Mesendoderm (in vitro differentiated cells): Measurements from ENCODE around the gene MAML3.

ENCODE experiments used
- DNase-seq: peaks from one replicate; pipeline ENCODE4 v3.0.0; 2013
- H2AK5ac ChIP-seq: 2 replicates; pipeline ENCODE4 v1.6.1; 2013; ENCODE audit warnings: low read length, inconsistent platforms
- H2BK120ac ChIP-seq: 2 replicates; pipeline ENCODE4 v1.6.1; 2013; ENCODE audit warnings: low read depth, mild to moderate bottlenecking, low read length, moderate library complexity, mixed read lengths
- H2BK15ac ChIP-seq: replicated peaks from 2 replicates; pipeline ENCODE4 v1.6.1; 2013; ENCODE audit warnings: low read depth, mild to moderate bottlenecking, moderate library complexity
- H2BK5ac ChIP-seq: 2 replicates; pipeline ENCODE4 v1.6.1; 2013; ENCODE audit warnings: low read length, inconsistent platforms
- H3K18ac ChIP-seq: 2 replicates; pipeline ENCODE4 v1.6.1; 2013; ENCODE audit warnings: mild to moderate bottlenecking, low read length, mixed read lengths
- H3K23ac ChIP-seq: one replicate; pipeline ENCODE4 v1.6.1; 2013; ENCODE audit warnings: low read length
- H3K27ac ChIP-seq: 2 replicates; pipeline ENCODE4 v1.5.1; 2013; ENCODE audit warnings: low read depth, mild to moderate bottlenecking, inconsistent platforms, low read length, moderate library complexity
- H3K27me3 ChIP-seq: 2 replicates; pipeline ENCODE4 v1.6.1; 2013; ENCODE audit warnings: low read length, control low read depth, mild to moderate bottlenecking, inconsistent platforms; ENCODE audit not compliant: insufficient read depth, poor library complexity
- H3K36me3 ChIP-seq: 2 replicates; pipeline ENCODE4 v1.6.1; 2013; ENCODE audit warnings: low read length, inconsistent platforms; ENCODE audit not compliant: control insufficient read depth, insufficient read depth
- H3K4ac ChIP-seq: one replicate; pipeline ENCODE4 v1.6.1; 2013; ENCODE audit warnings: low read depth, mild to moderate bottlenecking, low read length, moderate library complexity
- H3K4me1 ChIP-seq: 2 replicates; pipeline ENCODE4 v1.6.1; 2013; ENCODE audit warnings: low read depth, low read length, inconsistent platforms; ENCODE audit not compliant: control insufficient read depth
- H3K4me2 ChIP-seq: 2 replicates; pipeline ENCODE4 v1.6.1; 2013; ENCODE audit warnings: low read length
- H3K4me3 ChIP-seq: 2 replicates; pipeline ENCODE4 v1.5.1; 2013; ENCODE audit warnings: mild to moderate bottlenecking, low read length
- H3K56ac ChIP-seq: one replicate; pipeline ENCODE4 v1.6.1; 2013; ENCODE audit warnings: low read length
- H3K79me1 ChIP-seq: 2 replicates; pipeline ENCODE4 v1.6.1; 2013; ENCODE audit warnings: low read length, inconsistent platforms
- H3K79me2 ChIP-seq: 2 replicates; pipeline ENCODE4 v1.6.1; 2013; ENCODE audit warnings: mild to moderate bottlenecking, low read length; ENCODE audit not compliant: control insufficient read depth, insufficient read depth
- H3K9ac ChIP-seq: 2 replicates; pipeline ENCODE4 v1.6.1; 2013; ENCODE audit warnings: low read length, inconsistent platforms
- H4K5ac ChIP-seq: one replicate; pipeline ENCODE4 v1.6.1; 2013; ENCODE audit warnings: low read length
- H4K8ac ChIP-seq: one replicate; pipeline ENCODE4 v1.6.1; 2013; ENCODE audit warnings: low read depth, mild to moderate bottlenecking, control low read depth, low read length, moderate library complexity
- WGBS: extraction: QIAGEN DNeasy Blood & Tissue Kit; methylation state at CpG from one replicate; pipeline ENCODE4 v1.1.7; 2013; ENCODE audit warnings: low lambda C conversion rate, missing lambda C conversion rate; ENCODE audit not compliant: insufficient coverage; ENCODE audit errors: extremely low coverage; 5-methylcytosine and 5-hydroxymethylcytosine counted together

Gene MAML3

GRCh38 chr4:140005699-140006098, 148.3 kb downstream of the MAML3 start:
- Histone ChIP-seq H3K27ac (no peak overlapping the region), H3K4me2 (no peak overlapping the region), H3K18ac (no peak overlapping the region), H2BK5ac (no peak overlapping the region), H3K27me3 (no peaks in the 10 kb centered on the region), H4K8ac (no peak overlapping the region), H3K4ac (no peak overlapping the region), H3K36me3 (no peaks in the 10 kb centered on the region), H2AK5ac (no peak overlapping the region), H2BK120ac (no peak overlapping the region), H3K79me1 (peaks cover 2% of the 10 kb centered on the region), H3K4me1 (peaks cover 13% of the 10 kb centered on the region), H3K4me3 (no peak overlapping the region), H3K9ac (no peak overlapping the region), H3K23ac (no peak overlapping the region), H3K56ac (no peak overlapping the region), H2BK15ac (no peak overlapping the region), H3K79me2 (no peaks in the 10 kb centered on the region), H4K5ac (no peak overlapping the region)
- DNase-seq = no peak
- WGBS = no CpG with 5 or more reads among the region's 4 CpGs

DNA sequence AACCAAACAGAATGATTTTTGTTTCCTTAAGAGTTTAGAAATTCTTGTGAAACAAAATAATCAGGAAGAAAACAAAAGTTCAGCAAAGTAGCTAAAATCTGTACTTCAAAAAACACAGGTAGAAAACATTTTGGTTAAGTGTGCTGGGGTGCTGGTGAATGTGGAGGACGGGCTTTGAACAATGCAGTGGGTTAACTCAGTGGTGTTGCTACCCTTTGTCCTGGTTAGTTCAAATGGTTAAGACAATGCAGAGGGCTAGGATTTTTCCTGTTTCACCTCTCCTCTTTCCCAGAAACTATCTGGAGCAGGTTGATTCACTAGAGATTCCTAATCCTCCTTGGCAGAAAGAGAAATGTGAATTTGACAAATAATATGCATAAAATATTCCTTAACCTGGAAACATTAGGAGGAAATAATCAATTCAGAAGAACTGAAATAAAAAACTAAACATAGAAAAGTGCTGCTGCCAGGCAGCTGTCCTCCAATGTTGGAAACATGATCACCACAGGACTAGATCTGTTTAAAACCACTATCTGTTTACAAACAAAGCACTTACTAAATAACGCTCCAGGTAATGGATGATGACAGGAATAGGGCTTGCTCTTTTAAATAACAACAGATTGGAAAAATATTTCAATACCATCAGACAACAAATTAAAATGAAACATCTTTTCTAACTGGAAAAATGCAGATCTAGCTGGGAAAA, 148.9 kb downstream of the MAML3 start:
- WGBS = no CpG with 5 or more reads among the region's 2 CpGs
- Histone ChIP-seq H3K9ac (no peak overlapping the region), H3K56ac (no peak overlapping the region), H3K4me1 (peaks cover 13% of the 10 kb centered on the region), H4K5ac (no peak overlapping the region), H3K4me3 (no peak overlapping the region), H2BK120ac (no peak overlapping the region), H3K27ac (no peak overlapping the region), H3K4ac (no peak overlapping the region), H3K27me3 (no peaks in the 10 kb centered on the region), H2AK5ac (no peak overlapping the region), H2BK15ac (no peak overlapping the region), H4K8ac (no peak overlapping the region), H3K4me2 (no peak overlapping the region), H3K23ac (no peak overlapping the region), H3K18ac (no peak overlapping the region), H3K36me3 (no peaks in the 10 kb centered on the region), H3K79me1 (peaks cover 2% of the 10 kb centered on the region), H2BK5ac (no peak overlapping the region), H3K79me2 (no peaks in the 10 kb centered on the region)
- peak; percentile 45 for DNase-seq

- H2BK120ac ChIP-seq = peak overlapping the region; percentile 65
- H3K56ac ChIP-seq = peak overlapping the region; percentile 73
- H2BK5ac ChIP-seq = no peak overlapping the region
- WGBS = no CpG with 5 or more reads among the region's 14 CpGs
- H3K18ac ChIP-seq = peak overlapping the region; percentile 20
- no peak overlapping the region for H2BK15ac ChIP-seq
- H3K79me1 ChIP-seq = peaks cover 2% of the 10 kb centered on the region
- no peaks in the 10 kb centered on the region for H3K36me3 ChIP-seq
- H3K23ac ChIP-seq = peak overlapping the region; percentile 4
- H3K4me1 ChIP-seq = peaks cover 13% of the 10 kb centered on the region
- H3K4ac ChIP-seq = peak overlapping the region; percentile 2
- H3K27me3 ChIP-seq = no peaks in the 10 kb centered on the region
- no peak overlapping the region for H2AK5ac ChIP-seq
- H4K8ac ChIP-seq = no peak overlapping the region
- H3K4me3 ChIP-seq = no peak overlapping the region
- H4K5ac ChIP-seq = no peak overlapping the region
- H3K4me2 ChIP-seq = peak overlapping the region; percentile 39
- peak; percentile 69 for DNase-seq
- no peak overlapping the region for H3K27ac ChIP-seq
- no peaks in the 10 kb centered on the region for H3K79me2 ChIP-seq
- peak overlapping the region; percentile 64 for H3K9ac ChIP-seq
Measured at GRCh38 chr4:140004549-140004895, 149.5 kb downstream of the MAML3 start.

DNA sequence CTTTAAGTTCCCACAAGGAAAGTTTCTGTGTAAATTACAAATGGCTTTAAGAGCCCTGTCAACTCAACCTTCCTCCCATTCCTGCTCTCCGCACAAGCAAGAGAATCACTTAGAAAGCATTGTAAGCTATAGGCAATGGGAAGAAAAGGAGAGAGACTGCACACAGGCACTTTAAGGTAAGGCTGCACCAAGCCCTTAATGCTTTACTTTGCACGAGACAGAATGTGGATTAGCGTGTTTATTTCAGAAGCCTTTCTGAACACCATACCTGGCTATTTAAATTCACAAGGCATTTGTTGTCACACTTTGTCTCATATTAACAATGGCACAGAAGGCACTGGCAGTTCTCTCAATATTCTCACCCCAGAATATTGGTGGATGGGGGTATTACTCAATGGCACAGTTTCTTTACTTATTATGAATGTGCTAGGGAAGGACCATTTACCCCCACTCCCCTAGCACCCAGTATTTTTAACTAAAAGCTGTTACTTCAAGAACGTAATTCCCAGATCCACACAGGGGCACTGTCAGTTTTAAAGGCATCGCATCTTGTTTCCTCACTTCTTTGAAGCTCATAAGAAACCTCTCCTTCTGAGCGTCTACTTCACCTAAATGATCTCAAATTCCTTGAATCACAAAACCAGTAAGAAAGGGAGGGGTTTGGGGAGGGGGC, 150.0 kb downstream of the MAML3 start:
- WGBS = no CpG with 5 or more reads among the region's 6 CpGs
- DNase-seq = no peak
- no peaks in the 10 kb centered on the region for H3K27me3 ChIP-seq
- H2AK5ac ChIP-seq = no peak overlapping the region
- peaks cover 3% of the 10 kb centered on the region for H3K79me1 ChIP-seq
- H3K4me1 ChIP-seq = peaks cover 13% of the 10 kb centered on the region
- no peaks in the 10 kb centered on the region for H3K79me2 ChIP-seq
- peak overlapping the region; percentile 73 for H3K56ac ChIP-seq
- H4K5ac ChIP-seq = no peak overlapping the region
- H3K9ac ChIP-seq = peak overlapping the region; percentile 64
- H4K8ac ChIP-seq = no peak overlapping the region
- peak overlapping the region; percentile 4 for H3K23ac ChIP-seq
- H2BK5ac ChIP-seq = no peak overlapping the region
- H2BK15ac ChIP-seq = no peak overlapping the region
- H3K4me2 ChIP-seq = peak overlapping the region; percentile 8
- H3K4ac ChIP-seq = peak overlapping the region; percentile 2
- peak overlapping the region; percentile 65 for H2BK120ac ChIP-seq
- H3K4me3 ChIP-seq = no peak overlapping the region
- no peak overlapping the region for H3K27ac ChIP-seq
- peak overlapping the region; percentile 20 for H3K18ac ChIP-seq
- H3K36me3 ChIP-seq = no peaks in the 10 kb centered on the region

DNA sequence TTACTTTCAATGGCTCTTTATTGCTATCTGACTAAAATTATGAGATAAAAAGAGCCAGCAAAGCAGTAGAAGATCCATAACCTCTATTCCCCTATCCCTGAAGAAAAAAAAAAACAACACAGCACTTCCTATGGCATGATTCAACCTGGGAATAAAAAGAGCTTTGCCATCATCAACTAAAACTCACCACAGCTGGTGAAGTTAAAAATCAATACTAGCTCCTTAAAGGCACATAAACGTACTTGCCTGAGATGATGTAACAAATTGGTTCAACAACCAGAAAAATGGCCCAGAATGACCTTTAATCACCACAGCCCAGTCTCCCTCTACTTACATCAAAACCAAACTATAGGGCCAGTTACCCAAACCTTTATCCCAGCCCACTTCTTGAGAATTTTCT, 153.8 kb downstream of the MAML3 start:
- no peak overlapping the region for H3K56ac ChIP-seq
- no peak overlapping the region for H2BK5ac ChIP-seq
- H3K79me1 ChIP-seq = peaks cover 3% of the 10 kb centered on the region
- no peak overlapping the region for H4K5ac ChIP-seq
- H4K8ac ChIP-seq = no peak overlapping the region
- no peak overlapping the region for H2BK15ac ChIP-seq
- DNase-seq = no peak
- no peak overlapping the region for H3K23ac ChIP-seq
- no peak overlapping the region for H3K18ac ChIP-seq
- H2AK5ac ChIP-seq = no peak overlapping the region
- H3K4me1 ChIP-seq = peaks cover 6% of the 10 kb centered on the region
- no peak overlapping the region for H3K9ac ChIP-seq
- no peak overlapping the region for H3K4me2 ChIP-seq
- H3K79me2 ChIP-seq = no peaks in the 10 kb centered on the region
- H3K4ac ChIP-seq = no peak overlapping the region
- no CpG with 5 or more reads among the region's 1 CpG for WGBS
- no peak overlapping the region for H3K4me3 ChIP-seq
- H3K27me3 ChIP-seq = no peaks in the 10 kb centered on the region
- H3K27ac ChIP-seq = no peak overlapping the region
- no peaks in the 10 kb centered on the region for H3K36me3 ChIP-seq
- H2BK120ac ChIP-seq = no peak overlapping the region
